ENCODE results near the gene CCDC183.
"Not testable (repeated sequence)": the region's sequence is repeated elsewhere in the genome, so short reads cannot be mapped to it uniquely, and the experiment has no call there.

Gene CCDC183

DNA sequence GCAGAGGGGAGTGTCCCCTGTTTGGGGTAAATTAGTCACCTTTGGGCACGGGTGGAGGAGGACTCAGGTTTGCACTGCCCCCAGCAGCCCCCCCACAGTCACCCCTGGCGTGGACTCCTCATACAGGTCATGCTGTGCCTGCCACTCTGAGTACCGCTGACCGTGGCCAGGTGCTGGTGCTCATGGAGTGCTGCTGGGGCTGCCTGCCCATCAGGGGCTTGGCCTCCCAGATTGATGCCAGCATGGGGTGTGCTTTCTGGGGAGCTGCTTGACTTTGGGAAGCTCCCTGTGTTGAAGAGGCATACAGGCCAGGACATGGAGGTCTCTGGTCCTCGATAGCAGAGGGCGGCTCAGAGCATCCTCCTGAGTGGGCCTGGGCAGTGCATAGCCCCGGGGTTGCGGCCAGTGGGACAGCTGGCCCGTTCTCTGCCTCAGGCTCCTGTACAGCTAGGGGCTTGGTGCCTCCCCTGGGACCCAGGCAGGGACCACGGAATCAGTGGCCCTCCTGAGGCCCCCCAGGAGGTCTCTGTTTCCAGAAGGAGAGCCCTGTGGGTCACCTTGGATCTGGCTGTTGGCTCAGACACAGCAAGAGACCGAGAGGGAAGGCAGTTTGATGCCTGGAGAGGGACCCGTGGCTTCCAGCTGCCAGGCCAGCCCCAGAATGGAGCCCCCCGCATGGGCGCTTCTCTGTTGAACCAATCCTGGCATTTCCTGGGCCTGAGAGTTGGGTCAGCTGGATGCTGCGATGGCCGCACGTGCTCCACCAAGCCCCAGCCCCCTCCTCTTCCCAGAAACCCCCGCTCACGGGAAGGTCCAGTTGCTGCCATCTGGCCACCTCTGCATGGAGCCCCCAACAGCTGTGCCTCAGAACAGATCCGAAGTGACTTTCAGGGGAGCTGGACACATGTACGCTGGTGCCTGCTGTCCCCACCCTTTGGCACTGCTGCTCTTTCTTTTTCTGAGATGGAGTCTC lies 40.1 kb downstream of the CCDC183 start:
- Histone ChIP-seq H3K36me3 (ENCODE audit: insufficient read depth, low read length) (no peaks in the 10 kb centered on the region), H3K9me3 (ENCODE audit: control insufficient read depth, insufficient read depth, low read length) (no peaks in the 10 kb centered on the region), H3K9ac (ENCODE audit: low read depth, low read length) (no peak overlapping the region), H3K4me1 (ENCODE audit: insufficient read depth, low read length) (peaks cover 4% of the 10 kb centered on the region; the same call in 1 of the 2 replicates)

DNA sequence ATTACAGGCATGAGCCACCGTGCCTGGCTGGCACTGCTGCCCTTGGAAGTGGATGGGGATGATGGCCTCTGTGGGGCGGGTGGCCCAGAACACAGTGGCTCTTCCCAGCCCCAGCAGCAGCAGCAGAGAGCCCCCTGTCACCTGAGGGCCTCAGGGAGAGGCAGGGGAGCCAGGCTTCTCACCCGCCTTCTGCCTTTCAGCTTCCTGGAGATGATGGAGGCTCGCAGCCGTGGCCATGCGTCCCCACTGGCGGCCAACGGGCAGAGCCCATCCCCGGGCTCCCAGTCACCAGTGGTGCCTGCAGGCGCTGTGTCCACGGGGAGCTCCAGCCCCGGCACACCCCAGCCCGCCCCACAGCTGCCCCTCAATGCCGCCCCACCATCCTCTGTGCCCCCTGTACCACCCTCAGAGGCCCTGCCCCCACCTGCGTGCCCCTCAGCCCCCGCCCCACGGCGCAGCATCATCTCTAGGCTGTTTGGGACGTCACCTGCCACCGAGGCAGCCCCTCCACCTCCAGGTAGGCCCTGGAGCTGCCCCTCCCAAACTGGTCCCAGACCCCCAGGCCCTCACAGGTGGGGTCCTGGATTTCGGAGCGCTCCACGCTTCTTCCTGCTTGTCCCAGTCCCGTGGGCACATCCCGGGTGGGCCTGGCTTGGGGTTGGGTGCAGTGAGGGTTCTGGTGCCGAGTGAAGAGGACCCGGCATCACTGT lies 41.2 kb downstream of the CCDC183 start:
- Histone ChIP-seq H3K9me3 (ENCODE audit: control insufficient read depth, insufficient read depth, low read length) (no peaks in the 10 kb centered on the region), H3K4me1 (ENCODE audit: insufficient read depth, low read length) (peaks cover 8% of the 10 kb centered on the region; the same call in 1 of the 2 replicates), H3K9ac (ENCODE audit: low read depth, low read length) (no peak overlapping the region), H3K36me3 (ENCODE audit: insufficient read depth, low read length) (no peaks in the 10 kb centered on the region)

DNA sequence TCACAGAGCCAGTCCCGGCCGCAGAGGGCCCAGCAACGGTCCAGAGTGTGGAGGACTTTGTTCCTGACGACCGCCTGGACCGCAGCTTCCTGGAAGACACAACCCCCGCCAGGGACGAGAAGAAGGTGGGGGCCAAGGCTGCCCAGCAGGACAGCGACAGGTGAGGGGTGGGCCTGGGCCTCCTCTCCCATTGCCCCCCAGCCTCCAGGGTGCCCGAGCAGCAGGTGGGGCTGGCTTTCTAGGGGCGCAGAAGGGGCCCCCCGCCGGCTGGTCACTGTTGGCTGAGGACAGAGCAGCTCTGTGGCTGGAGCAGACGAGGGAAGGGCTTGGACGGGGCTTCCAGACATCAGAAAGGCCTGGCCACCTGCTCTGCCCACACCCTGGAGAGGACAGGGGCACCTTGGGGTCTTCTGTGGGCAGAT lies 41.7 kb downstream of the CCDC183 start:
- H3K4me1 ChIP-seq (ENCODE audit: insufficient read depth, low read length); H3K9ac ChIP-seq (ENCODE audit: low read depth, low read length); H3K36me3 ChIP-seq (ENCODE audit: insufficient read depth, low read length); H3K9me3 ChIP-seq (ENCODE audit: control insufficient read depth, insufficient read depth, low read length): not testable (repeated sequence)

DNA sequence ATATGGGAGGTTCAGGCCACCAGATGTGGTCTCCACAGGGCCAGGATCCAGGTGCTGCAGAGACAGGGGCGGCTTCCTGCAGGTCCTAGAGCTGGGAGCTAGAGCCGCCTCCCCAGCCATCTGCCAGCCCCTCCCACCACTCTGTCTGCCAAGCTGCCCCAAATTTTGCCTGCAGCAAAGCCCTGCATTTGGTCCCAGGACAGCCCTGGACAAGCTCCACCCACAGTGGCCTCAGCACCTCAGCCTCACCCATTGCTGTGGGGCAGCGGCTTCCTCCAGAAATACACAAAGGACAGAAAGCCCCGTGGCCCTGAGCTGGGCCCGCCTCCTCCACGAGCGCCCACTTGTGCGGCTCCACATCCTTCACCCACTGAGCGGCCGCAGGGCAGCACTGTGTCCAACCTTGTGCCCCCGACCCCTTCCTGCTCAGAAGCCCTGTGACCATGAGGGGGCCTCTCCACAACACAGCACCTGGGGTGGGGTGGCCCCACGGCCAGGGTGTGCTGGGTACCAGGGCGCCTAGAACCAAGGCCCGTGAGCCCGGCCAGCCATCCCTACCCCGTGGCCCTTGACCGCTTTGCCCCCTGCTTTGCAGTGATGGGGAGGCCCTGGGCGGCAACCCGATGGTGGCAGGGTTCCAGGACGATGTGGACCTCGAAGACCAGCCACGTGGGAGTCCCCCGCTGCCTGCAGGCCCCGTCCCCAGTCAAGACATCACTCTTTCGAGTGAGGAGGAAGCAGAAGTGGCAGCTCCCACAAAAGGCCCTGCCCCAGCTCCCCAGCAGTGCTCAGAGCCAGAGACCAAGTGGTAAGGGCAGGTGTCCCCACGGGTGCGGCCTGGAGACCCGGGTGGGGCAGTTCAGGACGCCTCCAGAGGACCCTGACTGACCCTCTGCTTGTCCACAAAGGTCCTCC lies 42.4 kb downstream of the CCDC183 start:
- H3K9me3 ChIP-seq (ENCODE audit: control insufficient read depth, insufficient read depth, low read length): no peaks in the 10 kb centered on the region
- peaks cover 8% of the 10 kb centered on the region; the same call in 1 of the 2 replicates for H3K4me1 ChIP-seq (ENCODE audit: insufficient read depth, low read length)
- H3K9ac ChIP-seq (ENCODE audit: low read depth, low read length): no peak overlapping the region
- H3K36me3 ChIP-seq (ENCODE audit: insufficient read depth, low read length): no peaks in the 10 kb centered on the region

DNA sequence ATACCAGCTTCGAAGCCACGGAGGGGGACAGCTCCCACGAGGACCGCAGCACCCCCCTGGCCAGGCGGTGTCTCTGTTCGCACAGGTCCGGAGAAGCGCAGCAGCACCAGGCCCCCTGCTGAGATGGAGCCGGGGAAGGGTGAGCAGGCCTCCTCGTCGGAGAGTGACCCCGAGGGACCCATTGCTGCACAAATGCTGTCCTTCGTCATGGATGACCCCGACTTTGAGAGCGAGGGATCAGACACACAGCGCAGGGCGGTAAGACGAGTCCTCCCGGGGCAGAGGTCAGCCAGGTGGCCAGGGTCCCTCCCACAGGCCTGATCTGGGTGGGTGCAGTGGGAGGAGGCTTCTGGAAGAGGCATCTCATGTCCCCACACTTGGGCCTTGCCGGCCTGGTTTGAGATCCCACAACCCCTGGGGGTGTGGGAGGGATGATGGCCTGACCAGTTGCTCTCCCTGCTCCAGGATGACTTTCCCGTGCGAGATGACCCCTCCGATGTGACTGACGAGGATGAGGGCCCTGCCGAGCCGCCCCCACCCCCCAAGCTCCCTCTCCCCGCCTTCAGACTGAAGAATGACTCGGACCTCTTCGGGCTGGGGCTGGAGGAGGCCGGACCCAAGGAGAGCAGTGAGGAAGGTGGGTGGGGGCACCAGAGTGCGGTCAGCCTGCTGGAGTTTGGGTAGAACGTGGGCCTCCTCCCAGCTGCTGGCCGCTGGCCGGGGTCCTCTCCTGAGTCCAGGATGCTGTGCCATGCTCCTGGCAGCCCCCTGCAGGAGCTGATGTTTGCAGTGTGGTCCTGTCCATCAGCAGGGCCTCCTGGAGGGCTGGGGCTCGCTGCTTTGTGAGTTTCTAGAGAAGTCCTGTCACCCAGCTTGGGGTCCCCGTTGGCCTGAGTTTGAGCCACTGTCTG lies 43.3 kb downstream of the CCDC183 start:
- no peaks in the 10 kb centered on the region for H3K9me3 ChIP-seq (ENCODE audit: control insufficient read depth, insufficient read depth, low read length)
- peaks cover 8% of the 10 kb centered on the region; the same call in 1 of the 2 replicates for H3K4me1 ChIP-seq (ENCODE audit: insufficient read depth, low read length)
- no peak overlapping the region for H3K9ac ChIP-seq (ENCODE audit: low read depth, low read length)
- H3K36me3 ChIP-seq (ENCODE audit: insufficient read depth, low read length): no peaks in the 10 kb centered on the region

DNA sequence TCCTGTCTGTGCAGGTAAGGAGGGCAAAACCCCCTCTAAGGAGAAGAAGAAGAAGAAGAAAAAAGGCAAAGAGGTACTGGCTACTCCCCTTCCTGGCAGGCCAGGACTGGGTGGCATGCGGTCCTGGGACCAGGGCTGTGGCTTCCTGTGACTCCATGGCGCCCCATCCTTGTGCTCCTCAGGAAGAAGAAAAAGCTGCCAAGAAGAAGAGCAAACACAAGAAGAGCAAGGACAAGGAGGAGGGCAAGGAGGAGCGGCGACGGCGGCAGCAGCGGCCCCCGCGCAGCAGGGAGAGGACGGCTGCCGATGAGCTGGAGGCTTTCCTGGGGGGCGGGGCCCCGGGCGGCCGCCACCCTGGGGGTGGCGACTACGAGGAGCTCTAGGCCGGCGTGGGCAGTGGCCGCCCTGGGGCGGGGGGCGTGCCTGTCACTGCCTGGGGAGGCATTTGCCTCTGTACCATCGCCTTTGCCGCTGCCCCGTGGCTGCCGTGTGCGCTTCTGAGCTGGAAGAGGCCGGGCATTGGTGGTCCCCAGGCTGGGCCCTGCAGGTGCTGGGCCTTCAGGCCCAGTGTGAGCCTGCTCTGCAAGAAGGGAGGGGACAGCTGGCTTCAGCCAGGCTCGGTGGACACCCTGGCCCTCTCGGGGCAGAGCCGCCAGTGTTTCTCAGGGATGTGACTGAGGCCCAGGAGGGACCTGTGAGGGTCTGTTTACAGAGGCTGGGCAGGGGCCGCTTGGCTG lies 44.2 kb downstream of the CCDC183 start:
- H3K9ac ChIP-seq (ENCODE audit: low read depth, low read length): no peak overlapping the region
- no peaks in the 10 kb centered on the region for H3K36me3 ChIP-seq (ENCODE audit: insufficient read depth, low read length)
- H3K4me1 ChIP-seq (ENCODE audit: insufficient read depth, low read length): peaks cover 8% of the 10 kb centered on the region; the same call in 1 of the 2 replicates
- no peaks in the 10 kb centered on the region for H3K9me3 ChIP-seq (ENCODE audit: control insufficient read depth, insufficient read depth, low read length)

DNA sequence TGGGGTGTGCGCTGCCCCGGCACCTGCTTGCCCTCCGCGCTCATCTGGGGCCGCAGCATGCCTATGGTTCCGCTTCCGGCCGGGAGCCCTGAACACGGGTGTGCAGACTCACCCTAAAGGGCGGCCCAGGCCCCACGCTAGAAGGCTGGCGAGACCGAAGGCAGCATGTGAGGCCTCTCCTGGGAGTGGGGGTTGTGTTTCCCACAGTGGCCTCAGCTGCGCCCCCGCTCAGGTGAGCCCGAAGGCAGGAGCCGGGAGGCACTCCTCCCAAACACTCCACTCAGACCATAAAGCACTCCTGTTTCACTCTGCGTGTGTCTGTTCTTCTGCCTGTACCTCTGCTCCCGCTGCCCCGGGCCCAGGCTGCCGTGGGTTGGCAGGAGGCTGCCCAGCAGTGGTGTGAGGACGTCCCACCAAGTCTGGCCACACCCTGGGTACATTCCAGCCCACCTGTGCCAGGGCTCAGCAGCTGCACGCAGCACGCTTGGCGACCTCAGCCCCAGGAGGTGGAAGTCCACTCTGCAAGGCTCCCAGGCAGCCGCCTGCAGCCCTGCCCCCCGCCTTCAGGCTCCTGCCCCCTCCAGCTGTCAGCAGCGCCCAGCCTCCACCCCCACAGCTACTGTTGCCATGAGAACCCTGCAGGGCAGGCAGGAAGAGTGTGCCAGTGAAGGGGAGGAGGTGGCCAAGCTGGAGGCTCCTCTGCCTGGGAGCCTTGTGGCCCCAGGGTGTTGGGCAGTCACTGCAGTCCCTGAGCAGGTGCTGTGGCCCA lies 44.9 kb downstream of the CCDC183 start:
- H3K36me3 ChIP-seq (ENCODE audit: insufficient read depth, low read length): no peaks in the 10 kb centered on the region
- no peak overlapping the region for H3K9ac ChIP-seq (ENCODE audit: low read depth, low read length)
- no peaks in the 10 kb centered on the region for H3K9me3 ChIP-seq (ENCODE audit: control insufficient read depth, insufficient read depth, low read length)
- peaks cover 8% of the 10 kb centered on the region; the same call in 1 of the 2 replicates for H3K4me1 ChIP-seq (ENCODE audit: insufficient read depth, low read length)

DNA sequence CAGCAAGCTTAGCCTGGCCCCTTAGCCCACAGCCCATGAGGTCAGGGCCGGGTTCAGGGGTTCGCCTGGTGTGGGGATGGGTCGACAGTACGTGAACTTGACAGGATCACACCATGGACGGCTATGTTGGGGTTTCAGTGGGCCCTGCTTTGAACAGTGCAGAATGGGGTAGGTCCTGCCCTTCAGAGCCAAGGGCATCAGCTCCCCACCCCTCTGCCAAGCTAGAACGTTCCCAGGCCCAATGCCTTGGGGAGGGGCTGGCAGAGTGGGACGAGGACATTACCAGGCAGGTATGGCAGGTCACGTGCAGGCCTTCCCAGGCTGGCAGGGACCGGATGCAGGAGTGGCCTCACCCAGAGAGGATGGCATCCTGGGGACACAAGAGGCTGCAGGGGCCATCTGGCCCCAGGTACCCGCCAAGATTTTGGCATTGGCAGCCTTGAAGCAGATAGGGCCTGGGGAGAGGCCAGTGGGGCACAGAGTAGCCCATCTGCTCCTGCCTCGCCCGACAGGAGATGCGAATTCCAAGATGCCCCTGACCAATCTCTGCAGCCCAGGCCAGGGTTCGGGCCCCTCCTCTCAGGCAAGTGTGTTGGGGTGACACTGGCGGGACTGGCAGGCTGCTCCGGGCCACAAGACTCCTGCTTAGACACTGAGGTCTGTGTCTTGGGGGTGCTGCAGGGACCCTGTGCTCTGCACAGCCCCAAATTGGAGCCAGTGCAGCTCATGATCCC lies 45.7 kb downstream of the CCDC183 start:
- H3K9me3 ChIP-seq (ENCODE audit: control insufficient read depth, insufficient read depth, low read length); H3K9ac ChIP-seq (ENCODE audit: low read depth, low read length); H3K4me1 ChIP-seq (ENCODE audit: insufficient read depth, low read length); H3K36me3 ChIP-seq (ENCODE audit: insufficient read depth, low read length): not testable (repeated sequence)

DNA sequence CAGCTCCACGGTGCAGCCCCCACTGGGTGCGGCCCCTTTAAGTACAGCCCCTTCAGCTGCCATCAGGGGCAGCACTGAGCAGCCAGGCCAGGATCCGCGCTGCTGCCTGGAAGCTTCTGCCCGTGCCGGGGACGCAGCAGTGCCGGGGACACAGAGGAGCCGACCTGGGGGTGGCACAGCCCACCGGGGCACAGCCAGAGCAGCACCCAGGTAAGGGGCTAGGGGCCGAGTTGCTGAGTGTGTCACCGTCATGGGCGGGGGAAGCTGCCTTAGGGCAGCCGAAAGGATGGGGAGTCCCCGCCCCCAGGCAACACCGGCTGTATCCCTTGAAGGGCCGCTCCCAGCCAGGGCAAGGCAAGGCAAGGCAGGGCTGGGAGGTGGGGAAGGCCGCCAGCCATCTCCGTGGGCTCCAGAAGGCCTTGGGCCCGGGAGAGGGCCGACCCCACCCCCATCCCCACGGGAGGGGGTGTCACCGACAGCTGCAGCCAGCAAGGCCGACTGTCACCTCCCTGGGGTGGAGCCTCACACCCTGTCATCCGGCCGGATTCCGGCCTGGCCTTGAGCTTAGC lies 46.3 kb downstream of the CCDC183 start, which contains the start of gene AJM1:
Gene AJM1 (plus strand): TSS at position 99 of the 569 bp plus-strand sequence. CDS start 1,937 bp downstream, outside the sequence.
- not testable (repeated sequence) for H3K4me1 ChIP-seq (ENCODE audit: insufficient read depth, low read length); H3K9ac ChIP-seq (ENCODE audit: low read depth, low read length); H3K9me3 ChIP-seq (ENCODE audit: control insufficient read depth, insufficient read depth, low read length); H3K36me3 ChIP-seq (ENCODE audit: insufficient read depth, low read length)

DNA sequence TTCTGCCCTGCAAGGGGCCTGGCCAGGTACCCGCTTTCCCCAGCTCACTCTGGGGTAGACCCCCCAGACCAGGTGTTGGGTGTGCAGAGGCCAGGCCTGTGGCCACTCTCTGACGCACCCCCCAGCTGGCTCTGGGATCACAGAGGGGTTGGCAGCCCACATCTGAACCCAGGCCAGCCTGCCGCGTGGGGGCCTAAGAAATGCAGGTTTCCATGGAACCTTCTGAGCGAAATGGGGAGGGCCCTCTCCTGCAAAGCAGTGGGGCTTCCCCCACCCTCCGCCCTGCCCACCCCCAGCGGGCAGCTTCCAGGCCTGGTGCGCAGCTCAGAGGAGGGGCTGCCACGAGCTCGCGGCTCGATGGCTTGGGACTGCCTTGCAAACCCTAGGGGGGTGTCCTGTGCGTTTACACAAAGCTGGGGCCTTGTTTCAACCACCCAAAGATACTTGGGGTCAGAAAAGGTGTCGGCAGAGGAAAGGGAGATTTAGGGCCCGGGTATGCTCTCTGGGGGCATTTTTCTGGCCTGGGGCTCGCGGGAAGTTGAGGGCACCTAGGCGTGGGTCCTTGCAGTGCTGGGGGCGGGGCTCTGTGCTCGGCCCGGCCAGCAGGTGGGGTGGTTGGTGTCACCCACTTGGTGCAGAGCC lies 47.1 kb downstream of the CCDC183 start:
- not testable (repeated sequence) for H3K4me1 ChIP-seq (ENCODE audit: insufficient read depth, low read length); H3K9ac ChIP-seq (ENCODE audit: low read depth, low read length)

More for the DNA sequence above, 47.1 kb downstream of the CCDC183 start:
- H3K36me3 ChIP-seq (ENCODE audit: insufficient read depth, low read length); H3K9me3 ChIP-seq (ENCODE audit: control insufficient read depth, insufficient read depth, low read length): not testable (repeated sequence)

All from ES-I3 (cell line).